A172 (cell line): ENCODE data around the gene SEC22C. TPM values are rescaled to one million over a fixed set of nuclear protein-coding genes. Genes with fewer than 3 reads are reported as not detected.

Experiments
- DNase-seq: peaks from one replicate; pipeline ENCODE4 v3.0.0-alpha.2; 2015; ENCODE audit warnings: low spot score
- total RNA-seq: library from RNA; depleted of rRNA; stranded (reverse); fragments of >200 nt; shearing (Covaris generic); gene quantifications from 2 replicates; pipeline ENCODE4 v1.2.3, GENCODE V29; 2014; rRNA removed

Gene SEC22C
- total RNA-seq, 1 experiment from 2014 or later, result 84.5 TPM

DNA sequence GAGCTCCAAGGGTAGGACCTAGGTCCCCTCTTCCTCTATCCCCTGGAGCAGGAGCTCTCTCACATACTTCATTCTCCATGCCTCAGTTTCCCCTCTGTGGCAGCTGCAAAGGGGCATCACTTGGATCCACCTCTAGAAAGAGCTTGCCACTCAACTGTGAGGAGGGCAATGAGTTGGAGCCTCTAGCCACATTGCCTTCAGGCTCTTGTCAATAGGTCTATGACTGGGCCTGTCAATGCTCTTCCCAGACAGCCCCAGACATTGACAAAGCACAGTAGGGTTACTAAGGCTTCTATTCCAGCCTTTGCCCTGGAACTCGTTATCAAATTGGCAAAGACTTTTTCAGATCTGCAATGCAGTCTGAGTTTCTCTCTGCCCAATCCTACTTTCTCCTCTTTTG lies 83.7 kb downstream of the SEC22C start:
- no peak for DNase-seq

Other genes starting within 250 kb of the SEC22C start
- not detected in 2 replicates for gene LYZL4, start 171.4 kb downstream of the SEC22C start, total RNA-seq
- gene VIPR1, start 79.3 kb downstream of the SEC22C start, total RNA-seq, result not detected in 2 replicates
- gene SS18L2, start 8.9 kb upstream of the SEC22C start, total RNA-seq, result 33.2 and 37.8 TPM in 2 replicates
- 22.9 and 23.8 TPM in 2 replicates for gene NKTR, start 18.7 kb upstream of the SEC22C start, total RNA-seq
- 16.7 and 17.9 TPM in 2 replicates for gene ZBTB47, start 71.7 kb upstream of the SEC22C start, total RNA-seq
- gene KLHL40, start 103.6 kb upstream of the SEC22C start, total RNA-seq, result not detected in 2 replicates
- gene HHATL, start 120.8 kb upstream of the SEC22C start, total RNA-seq, result not detected in 2 replicates
- gene CCDC13, start 191.3 kb upstream of the SEC22C start, total RNA-seq, result 0.02 TPM in 1 of 2 replicates, not detected in the other
- 249 and 254 TPM in 2 replicates for gene HIGD1A, start 222.5 kb upstream of the SEC22C start, total RNA-seq
- not detected in 2 replicates for gene ACKR2, start 227.5 kb upstream of the SEC22C start, total RNA-seq